ENCODE measurements around the gene SMARCD1.
A peak's percentile ranks its signal among the peaks of the same experiment; 100 is the strongest.

The SMARCD1 gene

DNA sequence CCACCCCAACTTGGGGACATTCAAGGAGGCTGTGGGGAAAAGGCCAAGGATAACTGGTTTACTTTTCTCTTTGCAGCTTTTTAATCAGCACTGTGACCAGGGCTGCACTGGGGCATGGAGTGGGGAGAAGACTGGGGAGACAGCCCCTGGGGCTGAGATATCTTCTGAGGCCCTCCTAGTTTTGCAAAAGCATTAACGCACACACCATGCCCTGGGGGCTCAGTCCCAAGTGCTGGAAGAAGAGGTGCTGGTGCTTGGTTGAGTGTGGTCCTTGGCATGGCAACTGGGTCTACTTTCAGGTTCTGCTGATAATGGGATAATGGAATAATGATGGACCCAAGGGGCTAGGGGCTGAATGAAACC lies 9.4 kb upstream of the SMARCD1 start:
- H3K4me3 ChIP-seq (ENCODE audit: low read depth, low read length): no peak overlapping the region

DNA sequence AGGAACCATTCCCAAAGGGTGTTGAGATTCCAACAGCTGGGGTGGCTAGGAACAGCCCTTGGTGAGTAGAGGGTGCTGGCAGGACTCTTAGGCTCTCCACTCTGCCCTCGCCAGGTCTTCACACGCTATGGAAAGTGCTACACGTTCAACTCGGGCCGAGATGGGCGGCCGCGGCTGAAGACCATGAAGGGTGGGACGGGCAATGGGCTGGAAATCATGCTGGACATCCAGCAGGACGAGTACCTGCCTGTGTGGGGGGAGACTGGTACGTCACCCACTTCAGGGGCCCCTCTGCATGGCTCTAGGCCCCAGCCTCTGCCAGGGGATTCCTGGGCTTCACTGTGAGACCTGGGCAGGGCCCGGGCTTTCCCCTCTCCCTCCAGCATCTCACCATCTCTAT lies 8.0 kb upstream of the SMARCD1 start:
- H3K4me3 ChIP-seq (ENCODE audit: low read depth, low read length): no peak overlapping the region

DNA sequence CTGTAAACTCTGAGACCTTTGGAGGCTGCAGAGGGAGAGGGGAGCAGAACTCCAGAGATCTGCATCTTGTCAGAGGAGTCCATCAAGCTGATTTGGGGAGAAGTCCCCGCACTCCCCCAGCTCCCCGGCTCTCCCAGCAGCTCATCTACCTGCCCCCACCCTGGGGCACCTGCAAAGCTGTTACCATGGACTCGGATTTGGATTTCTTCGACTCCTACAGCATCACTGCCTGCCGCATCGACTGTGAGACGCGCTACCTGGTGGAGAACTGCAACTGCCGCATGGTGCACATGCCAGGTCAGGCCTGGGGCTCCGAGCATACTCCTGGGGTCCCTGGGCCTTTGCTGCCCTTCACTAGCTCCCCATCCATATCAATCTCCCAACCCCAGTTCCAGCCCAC lies 6.9 kb upstream of the SMARCD1 start:
- no peak overlapping the region for H3K4me3 ChIP-seq (ENCODE audit: low read depth, low read length)

DNA sequence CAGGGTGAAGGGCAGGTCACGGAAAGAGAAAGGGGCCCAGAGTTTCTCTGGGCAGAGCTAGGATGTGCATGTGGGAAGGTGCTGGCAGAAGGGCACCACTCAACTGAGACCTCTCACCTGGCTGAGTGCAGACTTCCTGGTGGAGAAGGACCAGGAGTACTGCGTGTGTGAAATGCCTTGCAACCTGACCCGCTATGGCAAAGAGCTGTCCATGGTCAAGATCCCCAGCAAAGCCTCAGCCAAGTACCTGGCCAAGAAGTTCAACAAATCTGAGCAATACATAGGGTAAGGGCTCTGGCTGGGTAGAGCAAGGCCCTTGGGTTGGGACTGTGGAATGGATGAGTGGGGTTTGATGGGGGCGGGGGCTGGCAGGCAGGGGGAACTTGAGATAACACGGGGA lies 5.4 kb upstream of the SMARCD1 start:
- H3K4me3 ChIP-seq (ENCODE audit: low read depth, low read length): no peak overlapping the region

DNA sequence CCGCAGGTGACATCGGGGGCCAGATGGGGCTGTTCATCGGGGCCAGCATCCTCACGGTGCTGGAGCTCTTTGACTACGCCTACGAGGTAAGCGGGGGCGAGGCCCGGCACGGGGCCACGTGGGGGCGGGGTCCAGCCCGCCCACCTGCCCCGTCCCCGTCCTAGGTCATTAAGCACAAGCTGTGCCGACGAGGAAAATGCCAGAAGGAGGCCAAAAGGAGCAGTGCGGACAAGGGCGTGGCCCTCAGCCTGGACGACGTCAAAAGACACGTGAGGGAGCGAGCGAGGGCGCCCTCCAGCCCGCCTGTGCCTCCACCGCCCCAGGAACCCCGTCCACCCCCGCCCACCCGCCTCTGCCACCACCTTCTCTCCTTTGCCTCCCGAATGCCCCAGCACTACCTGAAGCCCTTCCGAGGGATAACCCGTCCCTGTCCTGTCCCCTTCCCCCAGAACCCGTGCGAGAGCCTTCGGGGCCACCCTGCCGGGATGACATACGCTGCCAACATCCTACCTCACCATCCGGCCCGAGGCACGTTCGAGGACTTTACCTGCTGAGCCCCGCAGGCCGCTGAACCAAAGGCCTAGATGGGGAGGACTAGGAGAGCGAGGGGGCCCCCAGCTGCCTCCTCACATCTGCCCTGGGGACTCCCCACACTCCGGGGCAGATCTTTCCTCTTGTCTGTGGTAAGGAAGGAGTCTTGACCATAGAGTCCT lies 3.9 kb upstream of the SMARCD1 start:
- H3K4me3 ChIP-seq (ENCODE audit: low read depth, low read length): no peak overlapping the region

- H3K4me3 ChIP-seq (ENCODE audit: low read depth, low read length): no peak overlapping the region
Observed at GRCh38 chr12:50082644-50083043, 2.5 kb upstream of the SMARCD1 start.

DNA sequence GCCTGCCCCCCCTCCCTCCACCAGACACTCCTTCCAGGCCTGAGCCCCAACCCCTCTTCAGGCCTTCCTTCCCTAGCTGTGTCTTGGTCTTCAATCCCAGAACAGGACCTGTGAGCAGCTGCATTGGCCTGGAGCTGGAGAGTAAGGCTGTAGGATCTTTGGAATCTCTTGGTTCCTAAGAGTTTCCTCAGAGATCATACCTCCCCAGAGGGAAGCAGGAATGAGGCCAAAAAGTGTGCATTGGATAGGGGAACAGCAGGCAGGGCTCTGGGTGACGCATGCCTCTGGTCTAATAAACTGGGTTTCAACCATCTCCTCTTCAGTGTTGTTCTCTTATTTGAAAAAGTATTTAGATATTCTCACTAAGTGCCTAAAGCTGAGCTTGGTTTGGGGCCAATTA lies 1.8 kb upstream of the SMARCD1 start:
- no peak overlapping the region for H3K4me3 ChIP-seq (ENCODE audit: low read depth, low read length)

GRCh38 chr12:50084409-50084774 lies 750 bp upstream of the SMARCD1 start:
- peak overlapping the region; percentile 81 for H3K4me3 ChIP-seq (ENCODE audit: low read depth, low read length)

DNA sequence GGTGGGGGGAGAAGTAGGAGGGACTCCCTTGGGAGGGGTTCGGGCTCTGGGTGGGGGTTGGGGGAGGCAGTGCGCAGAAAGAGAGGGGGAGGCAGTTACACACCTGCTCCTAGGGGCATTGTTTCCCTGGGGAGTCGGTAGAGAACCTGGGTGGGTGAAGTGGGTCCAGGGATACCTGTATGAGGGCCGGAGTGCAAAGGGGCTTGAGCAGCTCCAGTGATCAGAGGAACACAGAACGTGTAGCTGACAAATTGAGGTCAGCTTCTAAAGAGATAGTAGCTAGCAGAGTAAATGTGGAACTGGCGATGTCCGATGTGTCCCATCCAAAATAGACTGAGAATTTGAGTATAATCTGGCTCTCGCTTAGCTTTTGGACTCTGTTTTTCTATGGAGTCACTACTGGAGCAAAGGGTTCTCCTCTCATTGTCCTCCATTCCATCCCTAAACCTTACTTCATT lies 502 bp downstream of the SMARCD1 start:
- peak overlapping the region; percentile 69 for H3K4me3 ChIP-seq (ENCODE audit: low read depth, low read length)

GRCh38 chr12:50086148-50086547 lies 1.0 kb downstream of the SMARCD1 start:
- H3K4me3 ChIP-seq (ENCODE audit: low read depth, low read length): peak overlapping the region; percentile 69

DNA sequence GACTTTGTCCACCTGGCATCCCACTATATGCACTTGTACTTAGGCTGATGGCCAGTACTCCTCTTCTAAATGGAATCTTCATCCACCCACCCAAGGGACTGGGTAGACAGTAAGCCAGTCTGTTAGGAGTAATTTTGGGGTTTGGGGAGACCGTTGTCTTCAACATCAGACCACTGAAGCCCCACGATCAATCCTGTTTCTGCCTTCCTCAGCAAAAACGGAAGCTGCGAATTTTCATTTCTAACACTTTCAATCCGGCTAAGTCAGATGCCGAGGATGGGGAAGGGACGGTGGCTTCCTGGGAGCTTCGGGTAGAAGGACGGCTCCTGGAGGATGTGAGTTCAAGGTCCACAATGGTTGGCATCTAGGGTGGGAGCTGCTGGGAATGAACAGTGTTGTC lies 2.0 kb downstream of the SMARCD1 start:
- H3K4me3 ChIP-seq (ENCODE audit: low read depth, low read length): no peak overlapping the region

GRCh38 chr12:50087995-50088394 lies 2.9 kb downstream of the SMARCD1 start:
- no peak overlapping the region for H3K4me3 ChIP-seq (ENCODE audit: low read depth, low read length)

- H3K4me3 ChIP-seq (ENCODE audit: low read depth, low read length): no peak overlapping the region
Observed at GRCh38 chr12:50088577-50089335, 3.6 kb downstream of the SMARCD1 start.

DNA sequence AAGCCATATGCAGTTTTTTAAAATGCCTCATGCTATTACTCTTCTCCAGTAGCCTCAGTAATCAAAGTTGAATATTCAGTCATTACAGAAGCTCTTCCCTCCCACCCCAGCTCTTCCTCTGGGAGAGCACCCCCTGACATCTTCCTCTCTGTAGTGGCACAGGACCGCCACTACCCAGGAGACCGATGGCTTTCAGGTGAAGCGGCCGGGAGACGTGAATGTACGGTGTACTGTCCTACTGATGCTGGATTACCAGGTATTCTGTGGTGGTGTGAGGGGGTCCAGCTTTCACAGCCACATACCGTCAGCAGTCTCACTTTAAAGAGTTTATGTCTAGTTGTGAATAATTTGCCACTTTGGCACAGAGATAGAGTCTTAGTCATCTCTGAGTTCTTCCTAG lies 4.6 kb downstream of the SMARCD1 start:
- H3K4me3 ChIP-seq (ENCODE audit: low read depth, low read length): no peak overlapping the region

DNA sequence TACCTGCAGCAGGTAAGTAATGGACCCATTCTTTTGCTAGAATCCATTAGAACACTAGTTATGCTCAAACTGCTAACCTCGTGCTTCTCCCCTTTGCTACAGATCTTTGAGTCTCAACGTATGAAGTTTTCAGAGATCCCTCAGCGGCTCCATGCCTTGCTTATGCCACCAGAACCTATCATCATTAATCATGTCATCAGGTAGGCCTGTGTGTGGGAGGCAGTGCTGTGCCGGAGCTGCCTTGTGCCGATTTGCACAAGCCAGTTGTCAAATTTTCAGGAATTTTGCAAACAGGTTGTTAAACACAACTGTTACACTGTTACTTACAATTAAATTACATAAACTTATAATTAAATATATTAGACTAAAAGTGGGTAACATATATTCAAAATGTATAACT lies 5.2 kb downstream of the SMARCD1 start:
- H3K4me3 ChIP-seq (ENCODE audit: low read depth, low read length): no peak overlapping the region

DNA sequence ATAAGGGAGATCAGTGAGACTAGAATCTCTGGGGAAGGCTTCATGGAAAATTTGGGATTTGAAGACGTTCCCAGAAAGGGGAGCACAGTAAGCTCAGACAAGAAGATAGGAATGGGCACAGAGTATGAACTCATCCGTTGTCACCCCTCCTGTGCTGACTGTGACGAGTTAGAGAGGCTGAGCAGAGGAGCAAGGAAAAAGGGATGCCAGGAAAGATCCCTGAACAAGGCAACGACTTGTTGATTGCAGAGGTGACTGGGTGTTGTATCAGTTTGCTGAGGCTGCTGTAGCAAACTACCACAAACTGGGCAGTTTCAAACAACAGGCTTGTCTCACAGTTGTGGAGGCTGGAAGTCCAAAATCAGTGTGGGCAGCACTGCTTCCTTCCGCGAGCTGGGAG lies 12.8 kb downstream of the SMARCD1 start:
- no peak overlapping the region for H3K4me3 ChIP-seq (ENCODE audit: low read depth, low read length)

GRCh38 chr12:50099302-50100008 lies 14.3 kb downstream of the SMARCD1 start:
- H3K4me3 ChIP-seq (ENCODE audit: low read depth, low read length): no peak overlapping the region

DNA sequence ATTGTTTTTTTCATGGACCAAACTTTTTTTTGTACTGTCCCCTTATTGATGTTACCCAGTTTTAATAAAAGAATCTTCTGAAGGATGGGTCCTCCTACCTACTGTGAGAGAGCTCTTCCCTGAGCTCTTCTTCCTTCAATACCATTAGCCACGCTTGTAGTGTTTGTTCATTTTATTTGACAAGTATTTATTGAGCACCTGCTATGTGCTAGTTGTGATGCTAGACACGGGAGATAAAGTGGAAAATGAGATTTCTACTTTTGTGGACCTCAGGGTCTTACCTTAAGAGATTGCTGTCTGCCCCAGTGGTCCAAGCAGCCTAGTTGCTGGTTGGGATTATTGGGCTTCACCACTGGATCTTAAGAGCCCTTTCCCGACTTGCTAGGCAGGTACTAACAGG lies 15.4 kb downstream of the SMARCD1 start:
- H3K4me3 ChIP-seq (ENCODE audit: low read depth, low read length): no peak overlapping the region

DNA sequence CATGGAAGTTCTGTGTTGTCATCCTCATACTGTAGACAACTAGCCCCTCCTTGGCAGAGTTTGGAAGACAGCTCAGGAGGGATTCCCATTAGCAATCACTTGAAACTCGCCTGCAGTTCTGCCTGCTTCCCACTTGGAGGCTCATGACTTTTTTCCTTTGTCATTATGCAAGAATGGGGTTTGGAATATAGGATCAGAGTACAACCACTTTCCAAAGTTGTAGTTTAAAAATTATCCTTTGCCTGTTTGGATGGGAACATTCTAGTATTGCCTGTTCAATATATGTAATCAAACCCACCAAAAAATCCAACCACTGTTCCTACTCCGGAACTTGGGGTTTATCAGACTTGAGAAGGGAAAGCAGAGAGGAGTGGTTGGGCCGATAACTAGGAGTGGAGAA lies 16.5 kb downstream of the SMARCD1 start:
- H3K4me3 ChIP-seq (ENCODE audit: low read depth, low read length): no peak overlapping the region

DNA sequence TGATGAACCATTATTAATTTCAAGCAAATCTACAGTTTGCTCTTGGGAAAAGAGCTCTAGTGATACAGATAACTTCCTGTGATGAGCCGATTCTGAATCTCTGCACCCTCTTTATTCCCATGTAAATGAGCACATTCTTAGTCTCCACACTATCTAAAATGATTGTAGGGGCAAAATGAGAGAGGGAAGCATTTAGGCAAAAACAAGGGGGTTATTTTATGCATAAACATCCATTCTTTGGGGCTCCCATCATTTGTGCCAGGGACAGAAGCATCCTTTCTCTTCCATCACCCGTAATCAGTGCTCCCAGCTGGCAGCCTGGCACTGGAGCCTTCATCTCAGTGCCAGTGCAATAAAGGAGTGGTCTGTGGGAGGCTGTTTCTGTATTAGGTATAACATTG lies 17.0 kb downstream of the SMARCD1 start:
- no peak overlapping the region for H3K4me3 ChIP-seq (ENCODE audit: low read depth, low read length)

GRCh38 chr12:50102646-50103309 lies 17.6 kb downstream of the SMARCD1 start:
- no peak overlapping the region for H3K4me3 ChIP-seq (ENCODE audit: low read depth, low read length)

- no peak overlapping the region for H3K4me3 ChIP-seq (ENCODE audit: low read depth, low read length)
Observed at GRCh38 chr12:50103351-50103750, 18.2 kb downstream of the SMARCD1 start.

Data from iPS-11a (cell line).